CD4-positive, alpha-beta T cell treated with Interleukin-6 for 4 hours (primary cell): Measurements from ENCODE around the gene SMTNL2.
"Not testable (repeated sequence)": the region's sequence is repeated elsewhere in the genome, so short reads cannot be mapped to it uniquely, and the experiment has no call there.

Experiments
- DNase-seq: peaks from one replicate; pipeline ENCODE4 v3.0.0-alpha.2; 2020; ENCODE audit warnings: mixed read lengths

The SMTNL2 gene

GRCh38 chr17:4604736-4605135, 20.4 kb downstream of the SMTNL2 start:
- DNase-seq, result not testable (repeated sequence)

- DNase-seq, result no peak
These were observed 21.5 kb downstream of the SMTNL2 start for GRCh38 chr17:4605826-4606225.

GRCh38 chr17:4607261-4607741, 23.0 kb downstream of the SMTNL2 start:
- DNase-seq, result no peak

DNA sequence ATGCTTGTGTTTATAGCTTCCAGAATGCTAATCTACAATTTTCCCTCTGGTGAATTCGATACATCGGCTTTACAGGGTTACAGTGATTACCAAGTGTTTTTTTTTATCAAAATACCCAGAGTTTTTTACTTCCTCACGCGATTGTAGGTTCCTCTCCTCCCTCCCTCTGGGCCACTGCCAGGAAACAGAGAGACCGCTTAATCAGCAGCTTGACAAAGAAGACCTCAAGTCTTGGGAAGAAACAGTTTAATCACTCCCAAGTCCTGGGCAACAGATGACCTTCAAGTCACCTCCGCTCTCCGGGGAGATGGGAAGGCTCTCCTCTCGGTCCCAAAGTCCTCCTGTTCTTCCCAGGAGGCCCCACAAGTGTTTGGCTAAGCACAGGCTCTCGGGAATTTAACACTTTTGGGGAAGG, 23.5 kb downstream of the SMTNL2 start:
- no peak for DNase-seq

DNA sequence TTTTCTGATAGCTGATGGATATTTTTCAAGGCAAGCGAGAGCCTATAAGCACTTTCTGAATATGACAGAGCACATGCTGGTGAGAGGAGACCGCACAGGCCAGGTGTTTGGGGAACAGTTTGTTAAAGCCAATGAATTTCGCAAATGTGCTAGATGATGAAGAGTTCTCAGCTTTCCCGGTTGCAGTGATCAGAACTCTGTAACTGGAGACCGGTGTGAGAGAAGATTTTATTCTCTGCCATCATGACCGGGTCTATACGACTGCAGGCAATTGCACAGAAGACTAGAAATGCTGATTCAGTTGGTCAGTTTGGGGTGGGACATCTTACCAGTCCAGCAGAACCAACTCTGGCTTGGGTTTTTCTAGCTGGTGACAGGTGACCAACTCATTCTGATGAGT, 25.4 kb downstream of the SMTNL2 start:
- no peak for DNase-seq

DNA sequence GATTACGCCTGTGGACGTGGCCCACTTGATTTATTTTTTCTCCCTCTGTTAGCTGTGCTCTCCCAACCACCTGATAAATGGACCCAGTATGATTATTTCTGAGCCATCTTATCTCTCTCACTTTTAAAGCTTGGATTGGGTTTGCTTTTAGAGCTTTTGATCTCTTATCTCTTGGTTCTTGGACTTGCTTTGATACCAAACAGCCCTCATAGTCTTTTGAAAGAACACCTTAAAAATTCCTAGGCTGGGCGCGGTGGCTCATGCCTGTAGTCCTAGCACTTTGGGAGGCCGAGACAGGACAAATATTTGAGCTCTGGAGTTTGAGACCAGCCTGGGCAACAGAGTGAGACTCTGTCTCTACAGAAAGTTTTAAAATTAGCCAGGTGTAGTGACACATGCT, 25.8 kb downstream of the SMTNL2 start:
- DNase-seq, result no peak

GRCh38 chr17:4610656-4611055, 26.3 kb downstream of the SMTNL2 start:
- no peak for DNase-seq

GRCh38 chr17:4616476-4616875, 32.1 kb downstream of the SMTNL2 start:
- no peak for DNase-seq

GRCh38 chr17:4617090-4617489, 32.8 kb downstream of the SMTNL2 start:
- DNase-seq, result no peak

GRCh38 chr17:4617590-4618351, 33.4 kb downstream of the SMTNL2 start:
- DNase-seq, result no peak

- DNase-seq, result no peak
These were observed 36.3 kb downstream of the SMTNL2 start for GRCh38 chr17:4620531-4621101.

DNA sequence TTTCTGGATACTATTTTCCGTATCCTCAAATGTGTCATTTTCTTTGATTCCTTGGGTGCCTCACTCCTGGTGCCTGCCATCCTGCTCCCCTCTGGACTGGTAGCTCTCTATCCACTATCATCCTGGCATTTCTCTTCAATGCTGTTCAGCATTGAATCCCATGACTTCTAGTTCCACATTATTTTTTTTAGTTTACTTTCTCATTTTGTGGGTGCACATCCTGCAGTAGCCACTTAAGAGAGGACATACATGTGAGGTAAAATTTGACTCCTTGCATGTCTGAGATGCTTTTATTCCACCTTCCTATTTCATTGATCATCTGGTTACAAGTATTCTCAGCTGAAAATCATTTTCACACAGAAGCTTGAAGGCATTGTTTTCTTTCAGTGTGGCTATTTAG, 38.0 kb downstream of the SMTNL2 start:
- DNase-seq, result no peak

- DNase-seq, result no peak
These were observed 38.9 kb downstream of the SMTNL2 start for GRCh38 chr17:4623249-4623648.

DNA sequence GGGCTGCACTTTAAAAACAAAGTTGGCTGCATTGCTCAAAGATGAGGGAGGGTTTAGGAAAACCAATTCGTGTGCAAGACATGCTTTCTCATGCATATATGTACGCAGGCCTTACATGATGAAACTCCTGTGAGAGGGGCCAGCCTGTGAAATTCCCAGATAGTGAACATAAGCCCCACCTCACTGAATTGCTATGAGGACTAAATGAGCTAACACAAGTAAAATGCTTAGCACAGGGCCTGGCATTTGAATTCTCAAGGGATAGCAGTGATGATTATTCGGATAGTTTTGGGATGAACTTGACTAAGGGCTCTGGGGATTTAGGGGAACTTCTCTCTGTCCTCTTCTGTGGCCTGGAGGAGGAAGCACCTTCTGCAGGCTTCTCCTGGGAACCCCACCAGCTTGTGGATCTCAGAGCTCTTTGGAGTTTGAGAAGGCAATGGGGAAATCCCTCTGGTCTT, 40.2 kb downstream of the SMTNL2 start:
- DNase-seq, result not testable (repeated sequence)

GRCh38 chr17:4625181-4625617, 40.9 kb downstream of the SMTNL2 start:
- DNase-seq, result no peak

DNA sequence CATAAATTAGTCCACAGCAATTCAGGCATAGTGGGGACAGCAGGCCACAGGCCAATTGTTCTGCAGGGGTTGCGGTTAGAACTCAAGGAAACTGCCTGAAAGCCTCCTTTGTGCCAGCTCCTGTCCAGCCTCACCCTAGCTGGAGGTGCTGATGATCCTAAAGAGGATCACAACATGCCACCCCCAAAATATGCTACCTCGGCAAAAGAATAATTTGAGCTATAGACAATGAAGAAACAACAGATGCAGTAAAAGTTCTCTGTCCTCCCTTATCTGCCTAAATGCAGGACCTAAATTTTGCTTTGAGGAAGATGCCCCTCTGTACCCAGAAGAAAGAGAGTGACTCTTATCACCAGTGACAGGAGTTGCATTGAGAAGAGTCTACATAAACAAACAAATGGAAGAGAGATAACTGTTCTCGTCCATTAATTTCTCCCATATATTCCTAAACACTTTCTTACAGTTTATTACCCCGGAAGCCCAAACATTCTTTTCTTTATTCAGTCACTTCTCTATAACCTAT, 42.5 kb downstream of the SMTNL2 start:
- DNase-seq, result no peak

GRCh38 chr17:4631431-4631830, 47.1 kb downstream of the SMTNL2 start:
- no peak for DNase-seq

DNA sequence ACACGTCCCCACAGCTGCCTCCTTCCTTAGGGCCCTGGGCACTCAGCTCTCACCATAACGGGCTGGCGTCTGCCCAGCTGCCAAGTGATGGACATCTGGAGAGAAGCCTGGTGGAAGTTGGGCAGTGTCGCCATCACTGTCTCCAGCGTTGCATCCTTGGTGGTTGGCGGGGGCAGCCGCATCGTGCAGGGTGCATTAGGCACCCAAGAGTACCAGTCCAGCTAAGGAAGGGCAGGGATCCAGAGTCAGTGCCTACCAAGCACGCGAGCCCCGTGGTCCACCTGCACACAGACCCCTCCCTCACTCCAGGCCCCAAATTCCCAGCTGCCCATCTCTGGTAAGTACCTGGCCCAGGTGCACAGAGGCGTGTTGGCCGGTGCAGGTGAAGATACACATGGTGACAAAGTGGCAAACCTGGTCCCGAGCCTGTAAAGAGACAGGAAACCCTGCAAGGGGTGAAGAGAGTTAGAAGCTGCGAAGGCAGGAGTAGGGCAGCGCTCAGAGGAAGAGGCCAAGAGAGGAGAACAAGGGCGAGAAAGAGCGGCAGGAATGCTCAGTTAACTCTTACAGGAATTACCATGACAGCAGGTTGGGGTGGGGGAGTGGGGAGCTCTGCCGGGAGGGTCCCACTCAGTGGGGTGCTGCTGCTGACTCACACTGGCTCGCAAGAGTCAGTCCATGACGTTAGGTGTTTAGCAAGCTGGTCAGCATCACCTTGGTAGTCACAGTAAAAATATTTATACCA, 47.7 kb downstream of the SMTNL2 start:
- DNase-seq, result no peak

GRCh38 chr17:4632581-4632920, 48.2 kb downstream of the SMTNL2 start:
- no peak for DNase-seq

GRCh38 chr17:4633643-4634042, 49.3 kb downstream of the SMTNL2 start:
- DNase-seq, result no peak

- DNase-seq, result no peak
These were observed 50.6 kb downstream of the SMTNL2 start for GRCh38 chr17:4634976-4635375.

GRCh38 chr17:4635823-4636375, 51.6 kb downstream of the SMTNL2 start:
- no peak for DNase-seq

- no peak for DNase-seq
These were observed 52.3 kb downstream of the SMTNL2 start for GRCh38 chr17:4636474-4637100.
